ENCODE results near the gene KRT79. TPM values are rescaled to one million over a fixed set of nuclear protein-coding genes. Genes with fewer than 3 reads are reported as not detected.

The KRT79 gene
- total RNA-seq, 1 donor from 2014 or later, result 0.10 TPM

DNA sequence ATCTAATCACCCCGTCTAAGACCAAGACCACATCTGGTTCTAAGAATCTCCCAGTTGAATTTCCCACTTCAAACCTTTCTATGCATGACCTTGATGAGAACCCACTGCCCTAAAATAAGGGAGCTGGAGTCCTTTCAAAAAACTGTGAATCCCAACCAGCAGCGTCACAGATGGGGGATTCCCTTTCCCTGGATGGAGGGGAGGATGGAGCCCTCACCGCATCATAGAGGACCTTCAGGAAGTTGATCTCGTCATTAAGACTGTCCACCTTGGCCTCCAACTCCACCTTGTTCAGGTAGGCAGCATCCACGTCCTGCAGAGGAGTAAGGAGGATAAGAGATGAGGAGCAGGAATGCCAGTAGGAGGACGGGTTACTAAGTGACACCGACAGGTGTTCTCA is 24.9 kb downstream of the KRT79 start:
- no peaks in the 10 kb centered on the region for H3K36me3 Mint-ChIP-seq (ENCODE audit: low read depth)
- peaks cover 2% of the 10 kb centered on the region for H3K4me1 Mint-ChIP-seq (ENCODE audit: low read depth)
- DNase-seq (ENCODE audit: low spot score), result no peak
- no peaks in the 10 kb centered on the region for H3K9me3 Mint-ChIP-seq (ENCODE audit: low read depth)
- no peak overlapping the region for H3K4me3 Mint-ChIP-seq (ENCODE audit: unreplicated experiment)
- H3K27ac Mint-ChIP-seq (ENCODE audit: unreplicated experiment), result no peak overlapping the region
- TF ChIP-seq, protein P1, sequence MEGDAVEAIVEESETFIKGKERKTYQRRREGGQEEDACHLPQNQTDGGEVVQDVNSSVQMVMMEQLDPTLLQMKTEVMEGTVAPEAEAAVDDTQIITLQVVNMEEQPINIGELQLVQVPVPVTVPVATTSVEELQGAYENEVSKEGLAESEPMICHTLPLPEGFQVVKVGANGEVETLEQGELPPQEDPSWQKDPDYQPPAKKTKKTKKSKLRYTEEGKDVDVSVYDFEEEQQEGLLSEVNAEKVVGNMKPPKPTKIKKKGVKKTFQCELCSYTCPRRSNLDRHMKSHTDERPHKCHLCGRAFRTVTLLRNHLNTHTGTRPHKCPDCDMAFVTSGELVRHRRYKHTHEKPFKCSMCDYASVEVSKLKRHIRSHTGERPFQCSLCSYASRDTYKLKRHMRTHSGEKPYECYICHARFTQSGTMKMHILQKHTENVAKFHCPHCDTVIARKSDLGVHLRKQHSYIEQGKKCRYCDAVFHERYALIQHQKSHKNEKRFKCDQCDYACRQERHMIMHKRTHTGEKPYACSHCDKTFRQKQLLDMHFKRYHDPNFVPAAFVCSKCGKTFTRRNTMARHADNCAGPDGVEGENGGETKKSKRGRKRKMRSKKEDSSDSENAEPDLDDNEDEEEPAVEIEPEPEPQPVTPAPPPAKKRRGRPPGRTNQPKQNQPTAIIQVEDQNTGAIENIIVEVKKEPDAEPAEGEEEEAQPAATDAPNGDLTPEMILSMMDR (IDR thresholded peaks at IDR 0.05), result no peak
- H3K27me3 Mint-ChIP-seq (ENCODE audit: low read depth), result peaks cover 49% of the 10 kb centered on the region

GRCh38 chr12:52808573-52809160 is 25.4 kb downstream of the KRT79 start:
- TF ChIP-seq, protein P1 (IDR thresholded peaks at IDR 0.05), result no peak
- no peak for DNase-seq (ENCODE audit: low spot score)
- H3K4me1 Mint-ChIP-seq (ENCODE audit: low read depth), result no peaks in the 10 kb centered on the region
- H3K27me3 Mint-ChIP-seq (ENCODE audit: low read depth), result peaks cover 49% of the 10 kb centered on the region
- H3K36me3 Mint-ChIP-seq (ENCODE audit: low read depth), result no peaks in the 10 kb centered on the region
- H3K9me3 Mint-ChIP-seq (ENCODE audit: low read depth), result no peaks in the 10 kb centered on the region
- no peak overlapping the region for H3K27ac Mint-ChIP-seq (ENCODE audit: unreplicated experiment)
- no peak overlapping the region for H3K4me3 Mint-ChIP-seq (ENCODE audit: unreplicated experiment)

DNA sequence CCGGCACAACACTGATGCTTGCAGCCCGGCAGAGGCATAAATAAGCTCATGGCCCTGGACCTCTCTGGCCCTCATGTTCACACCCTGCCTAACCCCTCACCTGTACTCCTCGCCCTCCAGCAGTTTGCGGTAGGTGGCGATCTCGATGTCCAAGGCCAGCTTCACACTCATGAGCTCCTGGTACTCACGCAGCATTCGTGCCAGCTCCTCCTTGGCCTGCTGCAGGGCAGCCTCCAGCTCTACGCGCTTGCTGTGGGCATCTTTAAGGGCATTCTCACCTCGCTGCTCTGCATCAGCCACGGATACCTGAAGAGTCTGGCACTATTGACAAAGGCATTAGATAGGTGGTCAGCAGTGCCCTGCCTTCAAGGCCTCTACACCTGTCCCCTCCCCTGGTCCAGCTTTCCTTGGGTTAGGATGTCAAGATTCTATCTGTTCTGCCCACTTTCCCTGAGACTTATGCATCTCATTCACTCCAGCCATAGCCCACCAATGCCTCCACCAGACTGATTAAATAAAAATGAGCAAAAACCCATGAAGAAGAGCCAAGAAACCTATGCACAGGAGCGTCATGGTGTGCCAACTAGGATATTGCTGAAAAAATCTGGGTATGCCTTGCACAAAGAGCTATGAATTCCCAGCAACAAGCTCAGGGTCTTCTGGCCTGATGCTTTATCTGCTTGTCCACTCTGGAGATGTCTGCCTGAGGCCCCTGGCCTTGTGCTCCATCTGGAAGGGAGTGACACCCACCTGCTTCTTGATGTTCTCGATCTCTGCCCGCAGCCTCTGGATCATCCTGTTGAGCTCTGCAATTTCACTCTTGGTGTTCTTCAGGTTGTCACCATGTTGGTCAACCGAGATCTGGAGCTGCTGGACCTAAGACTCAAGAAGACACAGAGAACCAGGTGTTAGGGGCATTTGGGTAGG is 26.3 kb downstream of the KRT79 start:
- no peaks in the 10 kb centered on the region for H3K36me3 Mint-ChIP-seq (ENCODE audit: low read depth)
- TF ChIP-seq, protein P1 (IDR thresholded peaks at IDR 0.05), result no peak
- H3K9me3 Mint-ChIP-seq (ENCODE audit: low read depth), result no peaks in the 10 kb centered on the region
- peaks cover 50% of the 10 kb centered on the region for H3K27me3 Mint-ChIP-seq (ENCODE audit: low read depth)
- DNase-seq (ENCODE audit: low spot score), result no peak
- H3K4me1 Mint-ChIP-seq (ENCODE audit: low read depth), result no peaks in the 10 kb centered on the region
- no peak overlapping the region for H3K27ac Mint-ChIP-seq (ENCODE audit: unreplicated experiment)
- H3K4me3 Mint-ChIP-seq (ENCODE audit: unreplicated experiment), result no peak overlapping the region

GRCh38 chr12:52806821-52807543 is 27.1 kb downstream of the KRT79 start:
- Mint-ChIP-seq H3K4me3 (ENCODE audit: unreplicated experiment) (no peak overlapping the region), H3K27ac (ENCODE audit: unreplicated experiment) (no peak overlapping the region), H3K36me3 (ENCODE audit: low read depth) (no peaks in the 10 kb centered on the region), H3K9me3 (ENCODE audit: low read depth) (no peaks in the 10 kb centered on the region), H3K27me3 (ENCODE audit: low read depth) (peaks cover 55% of the 10 kb centered on the region), H3K4me1 (ENCODE audit: low read depth) (no peaks in the 10 kb centered on the region)
- TF ChIP-seq, protein P1 (IDR thresholded peaks at IDR 0.05), result no peak
- DNase-seq (ENCODE audit: low spot score), result no peak

DNA sequence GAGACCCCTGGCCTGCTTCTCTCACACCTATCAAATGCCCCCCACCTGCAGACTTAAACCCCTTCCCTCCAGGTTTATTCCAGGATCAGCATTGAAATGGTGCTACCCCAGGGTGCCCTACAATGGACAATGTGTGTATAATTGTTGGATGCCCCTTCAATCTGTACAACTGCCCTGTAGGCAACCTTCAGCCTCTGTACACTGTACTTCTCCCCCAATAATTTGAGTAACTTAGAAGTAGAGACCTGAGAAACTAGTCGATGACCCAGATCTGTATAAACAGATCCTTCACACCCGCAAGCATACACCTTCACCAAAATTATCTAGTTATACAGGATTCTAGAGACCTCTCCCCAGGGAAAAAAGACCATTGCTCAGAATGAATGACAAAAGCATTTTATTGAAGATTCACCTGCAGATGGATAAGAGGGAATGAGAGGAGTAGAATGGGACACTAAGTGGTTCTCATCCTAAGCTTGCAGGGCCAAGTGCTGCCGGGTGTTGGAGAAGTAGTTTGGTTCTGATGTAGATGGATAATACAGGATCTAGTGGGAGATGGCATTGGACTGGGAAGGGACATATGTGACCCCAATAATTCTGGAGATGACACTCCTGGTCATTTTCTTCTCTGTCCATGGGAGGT is 27.8 kb downstream of the KRT79 start:
- Mint-ChIP-seq H3K27me3 (ENCODE audit: low read depth) (peaks cover 56% of the 10 kb centered on the region), H3K4me3 (ENCODE audit: unreplicated experiment) (no peak overlapping the region), H3K4me1 (ENCODE audit: low read depth) (no peaks in the 10 kb centered on the region), H3K27ac (ENCODE audit: unreplicated experiment) (no peak overlapping the region), H3K9me3 (ENCODE audit: low read depth) (no peaks in the 10 kb centered on the region), H3K36me3 (ENCODE audit: low read depth) (no peaks in the 10 kb centered on the region)
- TF ChIP-seq, protein P1 (IDR thresholded peaks at IDR 0.05), result no peak
- DNase-seq (ENCODE audit: low spot score), result no peak

All from chondrocyte (in vitro differentiated cells).